Vagina (tissue), 2 donors: ENCODE data around the gene PITPNM2. TPM values are rescaled to one million over a fixed set of nuclear protein-coding genes. Genes with fewer than 3 reads are reported as not detected.

ENCODE experiments used
- DNase-seq, 2 donors: peaks; one replicate each; pipeline ENCODE4 v3.0.0-alpha.2; 2017; ENCODE audit errors: extremely low spot score in 2 of 2
- H3K27ac ChIP-seq: fragments of 200-600 bp; sonication (generic); one replicate; pipeline ENCODE4 v1.5.1; 2019
- H3K27me3 ChIP-seq: fragments of 200-600 bp; sonication (generic); one replicate; pipeline ENCODE4 v1.5.1; 2019
- H3K36me3 ChIP-seq, 2 donors: fragments of 200-600 bp; sonication (generic); one replicate each; pipeline ENCODE4 v1.5.1; 2017 to 2019
- H3K4me1 ChIP-seq: fragments of 200-600 bp; sonication (generic); one replicate; pipeline ENCODE4 v1.5.1; 2019
- H3K4me3 ChIP-seq, 2 donors: fragments of 200-600 bp; sonication (generic); 1 replicate in 1 of 2; 2 replicates in 1 of 2; pipeline ENCODE4 v1.5.1; 2016 to 2019
- H3K9me3 ChIP-seq: fragments of 200-600 bp; sonication (generic); one replicate; pipeline ENCODE4 v1.5.1; 2019
- CTCF ChIP-seq, 3 experiments: fragments of 450-650 bp in 2 of 3; fragments of 200-600 bp in 1 of 3; sonication (generic) in 1 of 3; IDR thresholded peaks; one replicate each; pipeline ENCODE4 v1.5.1; 2017 to 2019; ENCODE audit warnings: antibody characterized with exemption in 3 of 3, mild to moderate bottlenecking in 2 of 3, moderate library complexity in 2 of 3
- POLR2A ChIP-seq, 2 donors: fragments of 450-650 bp; IDR thresholded peaks; one replicate each; pipeline ENCODE4 v1.6.1; 2017; ENCODE audit warnings: antibody characterized with exemption in 2 of 2, mild to moderate bottlenecking in 2 of 2, moderate library complexity in 2 of 2
- POLR2AphosphoS5 ChIP-seq, 2 donors: sonication (generic); formaldehyde crosslinking; IDR thresholded peaks; one replicate each; pipeline ENCODE4 v1.9.0; 2017; ENCODE audit warnings: antibody characterized with exemption in 2 of 2, mild to moderate bottlenecking in 2 of 2, low read depth in 1 of 2; ENCODE audit not compliant: insufficient read depth in 1 of 2
- intact Hi-C: fragments of 100-400 bp; cut with DNase I; formaldehyde crosslinking; loops from one replicate; pipeline ENCODE4 v1.15.1; 2023
- total RNA-seq: library from RNA; depleted of rRNA; stranded (reverse); fragments of >200 nt; gene quantifications from one replicate; pipeline ENCODE4 v1.2.3, GENCODE V29; 2016

Gene PITPNM2
- total RNA-seq, 1 donor from 2014 or later, result 8.1 TPM

- H3K36me3 ChIP-seq, result no peaks in the 10 kb centered on the region
- DNase-seq, result no peak
- no peak overlapping the region for H3K4me3 ChIP-seq
- H3K27me3 ChIP-seq, result no peaks in the 10 kb centered on the region
- TF ChIP-seq CTCF (IDR thresholded peaks at IDR 0.05) (no peak), POLR2AphosphoS5 (IDR thresholded peaks at IDR 0.05; ENCODE audit: insufficient read depth in 1 of 2, low read depth in 1 of 2) (no peak), POLR2A (IDR thresholded peaks at IDR 0.05) (no peak)
- H3K4me1 ChIP-seq, result peaks cover 56% of the 10 kb centered on the region
- intact Hi-C loops, result no loop called here
- H3K27ac ChIP-seq, result peak overlapping the region; percentile 83
- no peaks in the 10 kb centered on the region for H3K9me3 ChIP-seq
Observed at GRCh38 chr12:123114304-123115083, 36.4 kb downstream of the PITPNM2 start.

DNA sequence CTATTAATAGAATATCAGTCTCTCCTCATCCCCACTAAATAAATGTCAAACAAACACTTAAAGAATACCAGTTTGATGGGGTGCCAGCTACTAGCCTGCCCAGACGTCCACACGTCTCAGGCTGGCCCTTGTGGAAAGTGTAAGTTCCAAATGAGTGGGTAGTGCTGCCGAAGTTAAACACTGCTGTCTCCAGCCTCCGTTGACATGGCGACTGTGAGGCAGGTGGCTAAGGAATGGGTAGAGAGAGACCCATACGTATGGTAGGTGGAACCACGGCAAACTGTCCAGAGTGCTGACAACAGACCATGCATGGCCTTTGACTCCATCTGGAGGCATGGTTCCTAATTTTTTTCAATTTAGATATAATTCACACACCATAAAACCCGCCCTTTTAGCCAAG lies 37.9 kb downstream of the PITPNM2 start:
- Histone ChIP-seq H3K27me3 (no peaks in the 10 kb centered on the region), H3K36me3 (no peaks in the 10 kb centered on the region), H3K27ac (peak overlapping the region; percentile 2), H3K4me3 (no peak overlapping the region), H3K4me1 (peaks cover 56% of the 10 kb centered on the region), H3K9me3 (no peaks in the 10 kb centered on the region)
- DNase-seq, result no peak
- no peak for TF ChIP-seq CTCF (IDR thresholded peaks at IDR 0.05)
- no peak for TF ChIP-seq POLR2A (IDR thresholded peaks at IDR 0.05)
- no peak for TF ChIP-seq POLR2AphosphoS5 (IDR thresholded peaks at IDR 0.05; ENCODE audit: insufficient read depth in 1 of 2, low read depth in 1 of 2)
- intact Hi-C loops, result no loop called here

GRCh38 chr12:123111498-123112165 lies 39.3 kb downstream of the PITPNM2 start:
- DNase-seq, result no peak
- Histone ChIP-seq H3K4me1 (peaks cover 54% of the 10 kb centered on the region), H3K27ac (peak overlapping the region; percentile 18), H3K9me3 (no peaks in the 10 kb centered on the region), H3K27me3 (no peaks in the 10 kb centered on the region), H3K4me3 (no peak overlapping the region), H3K36me3 (no peaks in the 10 kb centered on the region)
- intact Hi-C loops, result no loop called here
- TF ChIP-seq POLR2AphosphoS5 (IDR thresholded peaks at IDR 0.05; ENCODE audit: insufficient read depth in 1 of 2, low read depth in 1 of 2) (no peak), POLR2A (IDR thresholded peaks at IDR 0.05) (no peak), CTCF (IDR thresholded peaks at IDR 0.05) (no peak)

- no peaks in the 10 kb centered on the region for H3K27me3 ChIP-seq
- intact Hi-C loops, result no loop called here
- H3K4me1 ChIP-seq, result peaks cover 34% of the 10 kb centered on the region
- H3K9me3 ChIP-seq, result no peaks in the 10 kb centered on the region
- DNase-seq, result no peak
- H3K4me3 ChIP-seq, result no peak overlapping the region
- TF ChIP-seq POLR2A (IDR thresholded peaks at IDR 0.05), result no peak
- TF ChIP-seq POLR2AphosphoS5 (IDR thresholded peaks at IDR 0.05; ENCODE audit: insufficient read depth in 1 of 2, low read depth in 1 of 2), result no peak
- TF ChIP-seq CTCF (IDR thresholded peaks at IDR 0.05), result no peak
- no peaks in the 10 kb centered on the region for H3K36me3 ChIP-seq
- no peak overlapping the region for H3K27ac ChIP-seq
Observed at GRCh38 chr12:123109319-123109772, 41.5 kb downstream of the PITPNM2 start.

GRCh38 chr12:123108682-123109066 lies 42.2 kb downstream of the PITPNM2 start:
- Histone ChIP-seq H3K27me3 (no peaks in the 10 kb centered on the region), H3K9me3 (no peaks in the 10 kb centered on the region), H3K4me1 (peaks cover 27% of the 10 kb centered on the region), H3K4me3 (no peak overlapping the region), H3K27ac (no peak overlapping the region), H3K36me3 (no peaks in the 10 kb centered on the region)
- no peak for TF ChIP-seq POLR2A (IDR thresholded peaks at IDR 0.05)
- TF ChIP-seq POLR2AphosphoS5 (IDR thresholded peaks at IDR 0.05; ENCODE audit: insufficient read depth in 1 of 2, low read depth in 1 of 2), result no peak
- TF ChIP-seq CTCF (IDR thresholded peaks at IDR 0.05), result no peak
- DNase-seq, result no peak
- intact Hi-C loops, result no loop called here
